ELR (cell line): ENCODE measurements around the gene NIPAL1.

Experiments used
- DNase-seq: peaks from one replicate; pipeline ENCODE4 v3.0.0-alpha.2; 2015; ENCODE audit warnings: low read depth

Gene NIPAL1

DNA sequence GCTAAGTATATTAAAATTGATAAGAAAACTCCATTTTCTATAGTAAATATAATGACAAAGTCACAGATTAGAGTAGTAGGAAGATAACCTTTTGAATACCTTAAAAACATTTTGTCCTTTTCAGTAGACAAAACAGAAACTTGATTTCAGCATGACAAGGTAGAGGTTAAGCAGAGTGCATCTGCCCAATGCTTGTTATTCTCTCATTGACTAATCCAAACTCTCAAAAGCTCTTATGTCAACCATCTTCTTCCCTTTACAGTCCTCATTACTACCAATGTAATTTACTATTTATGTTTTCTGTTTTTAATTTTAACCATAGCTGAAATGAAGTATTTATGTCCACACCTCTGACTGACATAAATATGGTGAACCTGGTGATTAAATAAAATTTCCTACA, 11.1 kb downstream of the NIPAL1 start:
- no peak for DNase-seq

- no peak for DNase-seq
Observed at GRCh38 chr4:48028696-48029095, 12.1 kb downstream of the NIPAL1 start.

GRCh38 chr4:48030470-48030869, 13.9 kb downstream of the NIPAL1 start:
- DNase-seq = no peak

DNA sequence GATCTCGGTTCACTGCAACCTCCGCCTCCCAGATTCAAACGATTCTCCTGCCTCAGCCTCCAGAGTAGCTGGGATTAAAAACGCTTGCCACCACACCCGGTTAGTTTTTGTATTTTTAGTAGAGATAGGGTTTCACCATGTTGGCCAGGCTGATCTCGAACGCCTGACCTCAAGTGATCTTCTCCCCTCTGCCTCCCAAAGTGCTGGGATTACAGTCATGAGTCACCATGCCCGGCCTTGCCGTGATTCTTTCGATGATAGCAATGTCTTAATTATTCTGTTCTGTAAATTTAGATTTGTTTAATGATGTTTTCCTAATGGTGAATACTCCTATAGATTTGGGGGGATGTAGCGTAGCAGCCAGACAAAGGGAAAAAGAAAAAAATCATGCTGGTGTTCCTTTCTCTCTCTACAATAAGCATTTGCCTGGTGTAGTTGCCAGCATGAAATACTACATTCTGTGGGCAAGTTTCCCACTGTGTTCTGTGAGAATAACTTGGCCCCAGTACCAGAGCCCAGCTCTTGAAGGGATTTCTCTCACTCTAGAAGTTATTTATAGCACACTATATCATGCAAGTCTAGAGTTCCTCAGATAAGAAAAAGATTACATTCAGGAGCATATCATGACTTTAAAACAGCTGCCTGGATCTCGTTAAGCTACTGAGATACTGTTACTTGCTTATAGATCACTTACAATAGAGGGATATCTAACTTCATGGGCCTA, 15.4 kb downstream of the NIPAL1 start:
- no peak for DNase-seq

DNA sequence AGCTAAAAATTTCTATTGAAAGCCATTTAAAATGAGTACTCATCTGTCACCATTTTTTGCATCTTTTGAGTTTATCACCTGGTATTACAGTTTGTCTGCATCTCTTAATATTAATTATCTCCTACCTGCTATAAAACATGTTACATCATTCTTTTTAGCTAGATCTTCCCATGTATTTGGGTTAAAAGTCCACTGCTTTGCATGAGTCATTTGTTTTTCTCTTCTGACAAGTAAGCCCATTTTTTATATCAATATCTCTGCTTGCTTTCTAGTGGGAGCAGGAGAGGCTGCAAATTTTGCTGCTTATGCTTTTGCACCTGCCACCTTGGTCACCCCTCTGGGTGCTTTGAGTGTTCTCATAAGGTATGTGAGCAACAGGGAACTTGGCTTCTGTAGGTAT, 16.1 kb downstream of the NIPAL1 start:
- DNase-seq = no peak

DNA sequence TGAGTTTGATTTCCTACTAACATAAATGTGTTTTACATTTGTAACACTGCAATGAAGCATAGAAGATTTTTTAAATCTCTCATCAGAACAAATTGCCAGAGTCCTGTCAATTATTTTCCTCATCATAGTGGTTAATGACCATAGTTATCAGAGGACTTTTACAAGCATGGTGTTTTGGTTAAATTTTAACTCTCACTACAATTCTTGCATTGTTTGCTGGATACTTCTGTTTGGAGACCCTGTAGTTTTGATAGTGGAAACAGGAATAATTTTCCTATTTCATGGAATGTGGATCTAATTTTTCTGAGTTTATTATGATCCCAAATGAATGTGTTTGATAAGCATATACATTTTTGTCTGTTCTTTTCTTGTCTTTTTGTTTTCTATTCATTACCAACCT, 16.8 kb downstream of the NIPAL1 start:
- no peak for DNase-seq

GRCh38 chr4:48033825-48034413, 17.3 kb downstream of the NIPAL1 start:
- peak; percentile 64 for DNase-seq

DNA sequence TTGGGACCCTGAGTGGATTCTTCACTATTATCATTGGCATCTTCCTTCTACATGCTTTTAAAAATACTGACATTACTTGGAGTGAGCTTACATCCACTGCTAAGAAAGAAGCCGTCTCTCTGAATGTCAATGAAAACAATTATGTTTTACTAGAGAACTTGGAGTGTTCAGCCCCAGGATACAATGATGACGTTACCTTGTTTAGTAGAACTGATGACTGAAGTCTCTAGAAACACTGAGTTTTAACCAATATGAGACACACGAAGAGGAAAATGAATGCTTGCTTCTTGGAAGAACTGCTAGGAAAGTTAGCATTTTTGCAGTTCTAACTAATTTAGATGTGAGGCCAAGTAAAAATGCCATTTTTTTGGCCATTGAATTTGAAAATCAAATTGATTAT, 19.4 kb downstream of the NIPAL1 start:
- no peak for DNase-seq

DNA sequence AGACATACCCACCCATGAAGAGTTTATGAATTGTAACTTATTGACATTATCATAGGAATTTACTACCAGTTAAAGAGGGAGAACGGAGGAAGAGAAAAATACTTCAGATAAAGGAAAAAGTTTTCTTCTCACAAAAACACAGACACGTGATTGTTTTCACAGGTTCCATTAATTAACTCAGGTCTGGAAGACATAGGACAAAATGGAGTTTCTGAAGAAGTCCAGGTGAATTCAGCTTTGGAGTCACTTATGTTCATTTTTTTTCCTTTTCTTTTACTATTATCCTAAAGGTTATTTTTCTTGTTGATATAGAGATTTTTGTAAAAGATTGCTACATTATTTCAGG, 20.5 kb downstream of the NIPAL1 start:
- DNase-seq = no peak

DNA sequence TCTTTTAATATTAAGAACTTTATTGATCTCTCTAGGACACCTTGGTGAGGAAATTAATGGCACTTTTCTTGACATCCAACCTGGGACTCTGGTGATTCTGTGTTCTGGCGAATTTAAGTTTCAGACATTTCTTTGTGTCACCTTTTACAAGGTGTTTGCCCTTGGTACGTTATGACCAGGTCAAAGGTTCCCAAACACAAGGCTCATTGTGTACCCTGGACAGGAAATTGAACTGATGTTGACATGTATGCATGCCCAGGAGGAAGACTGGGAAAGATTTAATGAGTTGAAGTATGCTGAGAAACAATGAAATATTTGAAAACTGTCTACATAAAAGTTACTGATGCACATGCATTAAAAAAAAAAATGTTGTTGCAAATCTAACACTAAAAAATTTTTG, 22.1 kb downstream of the NIPAL1 start:
- DNase-seq = no peak

- DNase-seq = no peak
Observed at GRCh38 chr4:48039561-48039960, 23.0 kb downstream of the NIPAL1 start.

GRCh38 chr4:48041535-48042137, 25.1 kb downstream of the NIPAL1 start:
- no peak for DNase-seq

DNA sequence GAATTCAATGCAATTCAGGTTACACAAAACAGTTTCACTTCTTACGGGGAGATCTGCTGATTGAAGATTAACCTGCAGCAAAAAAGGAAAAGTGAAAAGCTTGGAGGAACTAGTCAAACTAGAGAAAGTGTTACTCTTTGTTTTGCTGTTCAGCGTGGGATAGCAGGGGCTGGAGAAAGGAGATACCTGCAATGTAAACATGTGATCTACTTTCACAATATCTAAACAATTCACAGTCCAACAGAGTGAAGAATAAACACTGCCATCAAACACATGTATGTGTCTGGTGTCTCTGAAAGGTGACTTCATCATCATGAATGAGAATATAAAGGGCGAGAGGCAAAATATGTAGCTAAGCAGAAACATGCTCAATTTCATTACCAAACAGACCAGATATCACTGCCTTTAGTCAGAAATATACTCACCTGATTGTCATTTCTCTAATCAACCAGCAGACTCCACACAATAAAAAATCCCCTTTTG, 26.4 kb downstream of the NIPAL1 start:
- DNase-seq = no peak

GRCh38 chr4:48043504-48043903, 26.9 kb downstream of the NIPAL1 start:
- no peak for DNase-seq

DNA sequence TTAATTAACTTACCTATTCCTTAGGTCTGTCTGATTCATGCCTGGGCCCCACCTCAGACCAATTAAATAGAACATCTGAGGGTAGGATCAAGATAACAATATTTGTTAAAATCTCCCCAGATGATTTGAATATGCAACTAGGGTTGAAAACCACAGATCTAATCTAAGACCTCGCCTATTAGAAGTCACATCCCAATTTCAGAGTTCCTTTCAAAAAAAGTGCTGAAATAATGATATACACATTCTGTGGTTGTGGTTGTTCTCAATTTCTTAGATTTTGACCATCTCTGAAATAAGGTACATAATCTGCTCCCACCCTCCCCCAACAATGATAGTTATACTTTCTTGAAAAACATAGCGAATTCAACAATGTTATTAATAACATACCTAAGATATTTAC, 27.7 kb downstream of the NIPAL1 start:
- DNase-seq = no peak

GRCh38 chr4:48046059-48046458, 29.5 kb downstream of the NIPAL1 start:
- DNase-seq = no peak

DNA sequence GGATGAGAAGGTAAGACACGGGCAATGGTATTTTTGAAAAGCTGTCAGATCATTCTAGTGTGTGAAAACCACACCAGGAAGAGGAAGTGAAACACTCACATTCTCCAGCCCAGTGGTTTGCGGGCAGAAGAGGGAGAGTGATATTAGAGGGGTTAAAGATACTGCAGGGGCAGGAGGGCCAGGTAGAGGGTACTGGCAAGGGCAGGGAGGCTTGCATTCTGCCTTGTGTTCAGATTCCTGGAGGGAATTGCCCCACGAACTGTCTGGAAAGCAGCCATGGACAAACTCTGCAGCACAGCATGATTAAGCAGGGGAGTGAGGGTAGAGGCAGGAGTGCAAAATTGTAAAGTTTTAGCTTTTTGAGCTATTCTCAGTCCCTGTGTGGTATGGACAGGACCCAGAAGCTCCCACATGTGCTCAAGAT, 30.9 kb downstream of the NIPAL1 start:
- DNase-seq = no peak

- no peak for DNase-seq
Observed at GRCh38 chr4:48047896-48048295, 31.3 kb downstream of the NIPAL1 start.

- no peak for DNase-seq
Observed at GRCh38 chr4:48049483-48049882, 32.9 kb downstream of the NIPAL1 start.

DNA sequence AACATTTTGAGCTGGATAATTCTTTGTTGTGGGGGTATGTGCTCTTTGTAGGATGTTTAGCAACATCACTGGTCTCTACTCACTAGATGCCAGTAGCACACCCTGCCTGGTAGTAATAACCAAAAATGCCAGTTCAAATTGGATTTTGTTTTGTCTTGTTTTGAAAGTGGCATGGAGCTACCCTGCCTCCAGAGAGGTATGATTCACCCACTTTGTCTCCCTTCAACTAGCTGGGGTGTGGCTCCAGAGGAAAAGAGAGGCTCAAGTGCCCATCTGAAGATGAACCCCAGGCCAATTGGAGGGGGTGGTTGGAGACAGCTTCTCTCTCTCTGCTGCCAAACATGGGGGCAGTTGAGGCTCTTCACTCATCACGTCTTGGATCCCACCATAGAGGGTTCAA, 34.5 kb downstream of the NIPAL1 start:
- DNase-seq = no peak

GRCh38 chr4:48058617-48059530, 42.3 kb downstream of the NIPAL1 start:
- no peak for DNase-seq

GRCh38 chr4:48064349-48064748, 47.8 kb downstream of the NIPAL1 start:
- DNase-seq = no peak
